Common myeloid progenitor, CD34-positive (primary cell): ENCODE results near the gene ART1.
A peak's percentile ranks its signal among the peaks of the same experiment; 100 is the strongest.

ENCODE experiments used
- CTCF ChIA-PET: fragments of 350-600 bp; sonication (Branson Sonifier 250); formaldehyde crosslinking; loops from one replicate; lab custom pipeline; 2021; ENCODE audit warnings: antibody characterized with exemption; lab: Charles Lee
- POLR2A ChIA-PET: fragments of 350-600 bp; sonication (Branson Sonifier 250); formaldehyde crosslinking; loops from one replicate; lab custom pipeline; 2021; ENCODE audit warnings: antibody characterized with exemption; lab: Charles Lee
- DNase-seq, 3 donors: peaks; one replicate each; pipeline versions ENCODE4 v3.0.0 to v3.0.0-alpha.2; 2013
- H3K27ac ChIP-seq, 2 experiments: 1 replicate in 1 of 2; 2 replicates in 1 of 2; pipeline ENCODE4 v1.7.0; 2013; ENCODE audit warnings: inconsistent platforms in 2 of 2, low read length in 2 of 2, mild to moderate bottlenecking in 2 of 2, low read depth in 1 of 2, moderate library complexity in 1 of 2; ENCODE audit not compliant: severe bottlenecking in 2 of 2, insufficient read depth in 1 of 2, poor library complexity in 1 of 2
- H3K27me3 ChIP-seq, 5 experiments: replicated peaks in 2 of 5; 1 replicate in 3 of 5; 2 replicates in 2 of 5; pipeline versions ENCODE4 v1.6.1 to v1.7.0; 2013; ENCODE audit warnings: low read length in 4 of 5, mild to moderate bottlenecking in 2 of 5, moderate library complexity in 2 of 5, inconsistent platforms in 1 of 5; ENCODE audit not compliant: insufficient read depth in 5 of 5, control insufficient read depth in 4 of 5
- H3K36me3 ChIP-seq, 4 experiments: 1 replicate in 2 of 4; 2 replicates in 2 of 4; pipeline versions ENCODE4 v1.6.1 to v1.7.0; 2013; ENCODE audit warnings: low read length in 3 of 4, control low read depth in 1 of 4, mild to moderate bottlenecking in 1 of 4; ENCODE audit not compliant: control insufficient read depth in 4 of 4, insufficient read depth in 4 of 4
- H3K4me1 ChIP-seq, 4 experiments: 1 replicate in 3 of 4; 2 replicates in 1 of 4; pipeline versions ENCODE4 v1.6.1 to v1.7.1; 2013; ENCODE audit warnings: low read length in 3 of 4, mild to moderate bottlenecking in 3 of 4, control low read depth in 1 of 4, inconsistent platforms in 1 of 4, moderate library complexity in 1 of 4; ENCODE audit not compliant: control insufficient read depth in 4 of 4, insufficient read depth in 4 of 4; ENCODE audit errors: control extremely low read depth in 1 of 4
- H3K4me3 ChIP-seq, 7 experiments: 1 replicate in 4 of 7; 2 replicates in 3 of 7; pipeline versions ENCODE4 v1.5.1 to v1.7.0; 2013; ENCODE audit warnings: mild to moderate bottlenecking in 7 of 7, low read length in 6 of 7, moderate library complexity in 6 of 7, inconsistent platforms in 2 of 7, low read depth in 2 of 7, control low read depth in 1 of 7; ENCODE audit not compliant: insufficient read depth in 4 of 7, control insufficient read depth in 1 of 7; ENCODE audit errors: extremely low read depth in 1 of 7
- H3K9me3 ChIP-seq, 5 experiments: 1 replicate in 4 of 5; 2 replicates in 1 of 5; pipeline versions ENCODE4 v1.6.1 to v1.7.1; 2013; ENCODE audit warnings: low read length in 4 of 5, mild to moderate bottlenecking in 2 of 5, inconsistent platforms in 1 of 5, low read depth in 1 of 5, moderate library complexity in 1 of 5; ENCODE audit not compliant: control insufficient read depth in 4 of 5, insufficient read depth in 2 of 5; ENCODE audit errors: control extremely low read depth in 1 of 5
- WGBS: methylation state at CpG from one replicate; pipeline ENCODE4 v1.1.5; 2013; ENCODE audit not compliant: insufficient coverage; 5-methylcytosine and 5-hydroxymethylcytosine counted together

Gene ART1

DNA sequence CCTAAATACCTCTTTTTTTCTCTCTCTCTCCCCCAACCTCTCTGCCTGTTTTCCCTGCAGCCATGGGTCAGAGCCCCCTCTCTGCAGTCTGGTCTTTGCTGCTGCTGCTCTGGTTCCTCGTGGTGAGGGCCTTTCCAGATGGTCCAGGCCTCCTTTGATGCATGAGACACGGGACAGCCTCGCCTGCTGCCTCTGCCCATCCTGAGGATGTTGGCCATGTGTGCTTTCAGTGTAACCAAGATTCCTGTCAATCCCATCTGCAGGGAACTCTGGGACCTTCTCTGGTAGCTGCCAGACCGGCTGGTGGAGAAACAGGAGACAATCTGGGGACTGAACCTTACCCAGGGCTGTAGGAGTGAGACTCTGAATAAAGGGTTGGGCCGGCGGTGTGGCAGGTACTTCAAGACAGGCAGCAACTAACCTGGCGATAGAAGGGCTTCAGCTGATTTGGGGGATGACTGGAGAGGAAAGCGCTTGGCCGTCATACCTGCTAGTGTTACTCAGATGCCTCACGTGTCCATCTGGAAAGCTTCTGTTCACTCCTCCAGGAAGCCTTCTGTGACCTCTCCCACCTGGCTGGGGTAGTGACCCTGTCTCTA is 19.2 kb downstream of the ART1 start:
- Histone ChIP-seq H3K4me1 (peaks cover 0 to 10% (median 3%) of the 10 kb centered on the region in 4 experiments), H3K36me3 (peaks cover 3 to 42% (median 32%) of the 10 kb centered on the region in 4 experiments), H3K27me3 (no peaks in the 10 kb centered on the region), H3K4me3 (no peak overlapping the region), H3K27ac (no peak overlapping the region), H3K9me3 (no peaks in the 10 kb centered on the region)
- ChIA-PET CTCF (interaction anchor here (1.3 kb wide), 1 partner anchor 17 kb away, joined by 3 read pairs; no protein-coding TSS in a partner anchor), POLR2A (no interaction called here)
- DNase-seq, result no peak
- 97% methylated on average over 7 of the region's 10 CpGs for WGBS

DNA sequence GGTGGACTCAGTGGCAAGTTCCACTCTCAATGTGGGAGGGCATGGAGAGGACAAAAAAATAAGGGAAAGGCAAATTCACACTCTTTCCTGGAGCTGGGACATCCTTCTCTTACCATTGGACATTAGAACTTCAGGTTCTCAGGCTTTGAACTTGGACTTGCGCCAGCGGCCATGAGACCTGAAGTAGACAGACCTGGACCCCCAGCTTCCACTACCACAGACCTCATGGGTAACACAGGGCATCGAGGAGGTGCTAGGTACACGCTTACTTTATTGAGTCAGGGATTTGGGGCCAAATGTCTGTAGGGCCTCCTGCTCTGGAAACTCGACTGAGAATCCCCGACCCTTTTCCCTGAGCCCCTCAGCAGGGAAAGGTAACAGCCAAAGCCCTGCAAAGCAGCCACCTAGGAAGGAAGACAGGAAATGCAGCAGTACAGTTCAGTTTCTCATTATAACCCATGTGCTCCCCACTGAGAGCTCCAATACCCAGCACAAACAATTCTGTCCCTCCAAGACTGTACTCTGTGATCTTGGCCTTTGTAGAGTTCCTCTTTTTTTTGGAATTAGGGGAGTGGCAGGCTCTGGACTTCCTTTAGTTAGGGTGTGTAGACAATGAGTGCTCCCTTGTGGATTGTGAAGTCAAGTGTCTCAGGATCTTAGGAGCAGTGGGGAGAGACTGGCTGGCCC is 20.6 kb downstream of the ART1 start:
- Histone ChIP-seq H3K9me3 (no peaks in the 10 kb centered on the region), H3K27ac (no peak overlapping the region), H3K4me3 (no peak overlapping the region), H3K27me3 (no peaks in the 10 kb centered on the region), H3K4me1 (peaks cover 0 to 10% (median 3%) of the 10 kb centered on the region in 4 experiments), H3K36me3 (peaks cover 5 to 54% (median 39%) of the 10 kb centered on the region in 4 experiments)
- peak; percentile 11 to 43 (median 32) for DNase-seq
- WGBS, result 85% methylated on average over 6 of the region's 6 CpGs
- ChIA-PET CTCF (no interaction called here), POLR2A (no interaction called here)

DNA sequence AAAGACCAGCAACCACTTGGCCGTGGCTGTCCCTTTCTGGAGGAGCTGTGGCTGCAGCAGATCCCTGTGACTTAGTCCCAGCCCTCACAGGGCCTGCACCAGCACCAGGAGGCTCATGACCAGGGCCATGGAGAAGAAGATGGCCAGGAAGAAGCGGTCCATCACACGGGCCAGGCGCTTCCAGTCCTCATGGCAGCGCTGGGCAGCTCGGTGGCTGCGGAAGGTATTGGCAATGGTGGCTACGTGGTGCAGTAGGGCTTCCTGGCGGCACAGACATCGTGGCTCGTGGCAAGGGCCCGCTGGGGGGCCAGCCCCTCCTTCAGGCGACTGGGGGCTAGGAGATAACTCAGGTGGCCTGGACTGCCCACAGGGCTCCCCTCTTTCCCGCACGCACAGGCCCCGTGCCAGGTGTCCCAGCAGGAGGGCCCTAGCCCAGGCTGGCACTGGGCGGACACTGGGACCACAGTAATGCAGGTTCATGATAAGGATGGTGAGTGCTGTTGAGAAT is 21.1 kb downstream of the ART1 start:
- POLR2A ChIA-PET, result no interaction called here
- CTCF ChIA-PET, result no interaction called here
- H3K27ac ChIP-seq, result no peak overlapping the region
- H3K27me3 ChIP-seq, result no peaks in the 10 kb centered on the region
- peaks cover 0 to 10% (median 3%) of the 10 kb centered on the region in 4 experiments for H3K4me1 ChIP-seq
- no peak for DNase-seq
- no peaks in the 10 kb centered on the region for H3K9me3 ChIP-seq
- no peak overlapping the region for H3K4me3 ChIP-seq
- 84% methylated on average over 12 of the region's 17 CpGs for WGBS
- H3K36me3 ChIP-seq, result peaks cover 5 to 60% (median 43%) of the 10 kb centered on the region in 4 experiments

DNA sequence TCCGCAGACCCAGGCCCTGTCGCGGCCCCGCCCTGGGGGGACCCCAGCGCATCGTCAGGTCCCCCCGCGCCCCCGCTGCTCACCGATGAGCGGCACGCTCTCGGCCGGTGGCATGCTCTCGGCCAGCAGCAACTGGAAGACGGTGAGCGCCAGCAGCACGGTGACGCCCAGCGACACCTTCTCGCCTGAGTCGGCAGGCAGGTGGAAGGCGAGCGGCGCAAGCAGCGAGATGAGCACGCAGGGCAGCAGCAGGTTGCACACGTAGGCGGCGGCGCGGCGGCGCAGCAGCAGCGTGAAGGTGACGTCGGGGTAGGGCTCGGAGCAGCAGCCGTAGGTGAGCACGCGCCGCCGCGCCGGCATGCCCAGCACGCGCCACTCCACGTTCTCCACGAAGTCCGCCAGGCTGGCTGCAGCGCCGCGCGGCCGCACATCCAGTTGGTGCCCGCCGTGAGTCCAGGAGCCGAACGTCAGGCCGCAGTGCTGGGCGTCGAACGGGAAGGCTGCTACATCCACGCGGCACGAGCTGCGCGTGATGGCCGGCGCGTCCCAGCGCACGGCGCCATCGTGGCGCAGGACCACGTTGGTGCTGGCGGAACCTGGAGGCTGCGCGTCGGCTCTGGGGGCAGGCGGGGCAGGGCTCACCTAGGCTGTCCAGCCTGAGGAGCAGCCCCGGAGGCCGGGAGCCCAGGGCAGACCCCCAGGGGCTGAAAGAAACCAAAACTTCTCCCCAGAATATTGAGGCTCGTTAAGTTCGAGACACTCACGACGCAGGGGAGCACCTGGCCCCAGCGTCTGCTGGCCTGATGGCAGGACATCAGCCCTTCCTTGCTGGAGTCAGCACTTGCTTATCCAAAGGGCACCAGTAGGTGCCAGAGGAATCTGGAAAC is 22.5 kb downstream of the ART1 start:
- Histone ChIP-seq H3K4me3 (no peak overlapping the region), H3K27me3 (no peaks in the 10 kb centered on the region), H3K36me3 (peaks cover 5 to 72% (median 52%) of the 10 kb centered on the region in 4 experiments), H3K9me3 (no peaks in the 10 kb centered on the region), H3K4me1 (peaks cover 0 to 10% (median 3%) of the 10 kb centered on the region in 4 experiments), H3K27ac (no peak overlapping the region)
- CTCF ChIA-PET, result interaction anchor here (0.9 kb wide), 1 partner anchor 12 kb away, joined by 3 read pairs; no protein-coding TSS in a partner anchor
- POLR2A ChIA-PET, result no interaction called here
- DNase-seq, result no peak
- 96% methylated on average over 87 of the region's 89 CpGs for WGBS

DNA sequence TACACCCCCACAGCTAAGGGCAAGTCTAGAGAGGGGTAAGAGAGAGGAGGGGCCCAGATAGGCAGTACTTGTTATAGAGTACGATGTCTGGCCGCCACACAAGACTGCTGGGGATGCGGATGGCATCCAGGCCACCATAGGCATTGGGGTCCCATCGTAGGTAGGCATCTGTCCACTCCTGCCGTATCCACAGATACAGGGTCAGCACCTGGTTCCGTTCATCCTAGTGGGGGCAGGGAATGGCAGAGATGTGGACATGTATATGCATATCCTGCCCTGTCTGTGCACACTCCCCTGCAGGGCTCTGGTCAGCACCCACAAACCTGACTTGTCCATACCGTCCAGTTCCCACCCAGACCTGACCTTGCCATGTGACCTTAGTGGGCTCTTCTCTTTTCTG is 24.2 kb downstream of the ART1 start:
- Histone ChIP-seq H3K4me3 (no peak overlapping the region), H3K4me1 (peaks cover 0 to 10% (median 3%) of the 10 kb centered on the region in 4 experiments), H3K36me3 (peaks cover 5 to 86% (median 65%) of the 10 kb centered on the region in 4 experiments), H3K9me3 (no peaks in the 10 kb centered on the region), H3K27me3 (no peaks in the 10 kb centered on the region), H3K27ac (no peak overlapping the region)
- ChIA-PET POLR2A (no interaction called here), CTCF (interaction anchor here (1.2 kb wide), 1 partner anchor 193 kb away, joined by 3 read pairs; no protein-coding TSS in a partner anchor)
- WGBS, result 98% methylated on average over 6 of the region's 7 CpGs
- DNase-seq, result no peak

DNA sequence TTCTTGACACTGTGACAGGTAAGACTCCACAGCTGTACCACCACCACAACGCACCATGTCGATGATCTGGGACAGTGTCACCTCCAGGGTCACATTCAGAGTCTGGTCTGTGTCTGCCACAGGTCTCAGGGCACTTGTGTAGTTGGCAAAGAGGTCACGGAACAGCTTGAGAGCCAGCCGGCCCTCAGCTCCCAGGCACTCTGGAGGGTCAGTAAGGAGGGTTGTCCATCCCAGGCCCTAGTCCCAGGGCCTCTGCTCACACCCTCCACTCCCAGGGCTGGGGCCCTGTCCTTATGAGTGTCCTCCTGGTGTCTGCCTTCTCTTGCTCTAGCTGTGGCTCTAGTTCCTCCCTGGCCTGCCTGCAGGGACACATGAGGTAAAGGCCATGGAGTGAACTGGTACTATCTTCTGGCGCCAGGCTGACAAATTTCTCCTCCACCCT is 24.8 kb downstream of the ART1 start:
- Histone ChIP-seq H3K4me3 (no peak overlapping the region), H3K9me3 (no peaks in the 10 kb centered on the region), H3K27me3 (no peaks in the 10 kb centered on the region), H3K27ac (no peak overlapping the region), H3K4me1 (peaks cover 0 to 10% (median 3%) of the 10 kb centered on the region in 4 experiments), H3K36me3 (peaks cover 6 to 86% (median 67%) of the 10 kb centered on the region in 4 experiments)
- ChIA-PET CTCF (no interaction called here), POLR2A (no interaction called here)
- 95% methylated on average over 3 of the region's 5 CpGs for WGBS
- no peak for DNase-seq
